Effector memory CD4-positive, alpha-beta T cell (primary cell): Measurements from ENCODE around the gene SLC17A4.
"Not testable (repeated sequence)": the region's sequence is repeated elsewhere in the genome, so short reads cannot be mapped to it uniquely, and the experiment has no call there.

Experiments
- DNase-seq, 3 donors: peaks; one replicate each; pipeline ENCODE4 v3.0.0-alpha.2; 2020
- H3K27ac ChIP-seq: 2 replicates; pipeline ENCODE4 v1.7.0; 2013; ENCODE audit warnings: mild to moderate bottlenecking, low read length, moderate library complexity; ENCODE audit not compliant: insufficient read depth, poor library complexity, severe bottlenecking
- H3K27me3 ChIP-seq: replicated peaks from 2 replicates; pipeline ENCODE4 v1.7.0; 2013; ENCODE audit warnings: mild to moderate bottlenecking, low read length; ENCODE audit not compliant: insufficient read depth, control insufficient read depth, poor library complexity, severe bottlenecking
- H3K36me3 ChIP-seq: 2 replicates; pipeline ENCODE4 v1.7.0; 2013; ENCODE audit warnings: mild to moderate bottlenecking, low read length, moderate library complexity; ENCODE audit not compliant: control insufficient read depth, insufficient read depth
- H3K4me1 ChIP-seq: 2 replicates; pipeline ENCODE4 v1.7.0; 2013; ENCODE audit warnings: low read length, mild to moderate bottlenecking; ENCODE audit not compliant: control insufficient read depth, insufficient read depth, poor library complexity, severe bottlenecking
- H3K4me3 ChIP-seq: 2 replicates; pipeline ENCODE4 v1.7.0; 2013; ENCODE audit warnings: low read length, low read depth, mild to moderate bottlenecking; ENCODE audit not compliant: insufficient read depth, poor library complexity, severe bottlenecking
- H3K9me3 ChIP-seq: 2 replicates; pipeline ENCODE4 v1.7.0; 2013; ENCODE audit warnings: mild to moderate bottlenecking, low read length, moderate library complexity; ENCODE audit not compliant: control insufficient read depth

The SLC17A4 gene

DNA sequence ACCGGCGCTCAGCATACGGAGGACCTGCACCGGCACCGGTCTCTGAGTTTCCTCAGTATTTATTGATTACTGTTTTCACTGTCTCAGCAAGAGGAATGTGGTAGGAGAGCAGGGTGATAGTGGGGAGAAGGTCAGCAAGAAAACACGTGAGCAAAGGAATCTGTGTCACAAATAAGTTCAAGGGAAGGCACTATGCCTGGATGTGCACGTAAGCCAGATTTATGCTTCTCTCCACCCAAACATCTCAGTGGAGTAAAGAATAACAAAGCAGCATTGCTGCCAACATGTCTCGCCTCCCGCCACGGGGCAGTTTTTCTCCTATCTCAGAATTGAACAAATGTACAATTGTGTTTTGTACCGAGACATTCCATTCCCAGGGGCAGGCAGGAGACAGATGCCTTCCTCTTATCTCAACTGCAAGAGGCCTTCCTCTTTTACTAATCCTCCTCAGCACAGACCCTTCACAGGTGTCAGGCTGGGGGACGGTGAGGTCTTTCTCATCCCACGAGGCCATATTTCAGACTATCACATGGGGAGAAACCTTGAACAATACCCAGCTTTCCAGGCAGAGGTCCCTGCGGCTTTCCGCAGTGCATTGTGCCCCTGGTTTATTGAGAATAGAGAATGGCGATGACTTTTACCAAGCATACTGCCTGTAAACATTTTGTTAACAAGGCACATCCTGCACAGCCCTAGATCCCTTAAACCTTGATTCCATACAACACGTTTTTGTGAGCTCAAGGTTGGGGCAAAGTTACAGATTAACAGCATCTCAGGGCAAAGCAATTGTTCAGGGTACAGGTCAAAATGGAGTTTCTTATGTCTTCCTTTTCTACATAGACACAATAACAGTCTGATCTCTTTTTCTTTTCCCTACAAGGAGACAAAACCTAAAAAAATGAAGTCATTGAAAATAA is 5.7 kb upstream of the SLC17A4 start:
- DNase-seq, result not testable (repeated sequence)

DNA sequence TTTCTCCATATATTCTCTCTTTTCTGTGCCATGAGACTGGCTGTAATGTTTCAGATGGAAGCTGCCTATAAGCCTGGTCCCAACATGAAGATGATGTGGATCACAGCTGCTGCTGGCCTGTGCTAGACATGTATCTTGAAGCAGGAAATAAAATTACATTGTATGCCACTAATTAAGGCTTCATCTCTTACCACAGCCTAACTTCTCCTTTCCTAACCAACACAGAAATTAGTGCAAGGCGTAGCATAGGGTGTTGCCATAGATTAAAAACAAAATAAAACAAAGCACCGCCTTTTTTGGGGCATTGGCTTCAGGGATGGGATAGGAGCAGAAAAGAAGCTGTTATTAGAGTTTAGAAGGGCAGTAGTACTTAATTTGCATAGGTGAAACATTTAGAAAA is 4.7 kb upstream of the SLC17A4 start:
- Histone ChIP-seq H3K27ac (no peak overlapping the region), H3K36me3 (no peaks in the 10 kb centered on the region), H3K27me3 (no peaks in the 10 kb centered on the region), H3K9me3 (no peaks in the 10 kb centered on the region), H3K4me1 (no peaks in the 10 kb centered on the region), H3K4me3 (no peak overlapping the region)
- no peak for DNase-seq

More for the DNA sequence above, 5.7 kb upstream of the SLC17A4 start:
- not testable (repeated sequence) for H3K27me3 ChIP-seq, H3K4me1 ChIP-seq, H3K9me3 ChIP-seq, H3K4me3 ChIP-seq, H3K36me3 ChIP-seq, H3K27ac ChIP-seq

DNA sequence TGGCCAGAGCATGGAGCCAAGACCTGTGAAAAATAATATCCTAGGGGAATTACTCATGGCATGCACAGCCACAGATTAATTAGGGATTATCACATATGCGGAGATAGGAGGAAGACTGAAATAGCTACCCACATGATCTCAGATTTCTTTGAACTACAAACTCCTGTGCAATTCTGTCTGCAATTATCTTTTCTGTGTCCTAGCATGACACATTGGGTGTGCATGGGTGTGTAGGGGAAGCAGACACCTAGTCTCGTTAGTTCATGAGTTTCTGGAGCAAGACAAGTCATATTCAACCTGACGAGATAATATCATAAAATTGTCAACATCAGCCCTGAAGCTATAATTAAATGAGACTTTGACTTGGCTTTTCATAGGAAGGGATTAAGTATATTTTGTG is 3.6 kb upstream of the SLC17A4 start:
- no peak for DNase-seq
- Histone ChIP-seq H3K36me3 (no peaks in the 10 kb centered on the region), H3K4me1 (no peaks in the 10 kb centered on the region), H3K27me3 (no peaks in the 10 kb centered on the region), H3K27ac (no peak overlapping the region), H3K9me3 (no peaks in the 10 kb centered on the region), H3K4me3 (no peak overlapping the region)

DNA sequence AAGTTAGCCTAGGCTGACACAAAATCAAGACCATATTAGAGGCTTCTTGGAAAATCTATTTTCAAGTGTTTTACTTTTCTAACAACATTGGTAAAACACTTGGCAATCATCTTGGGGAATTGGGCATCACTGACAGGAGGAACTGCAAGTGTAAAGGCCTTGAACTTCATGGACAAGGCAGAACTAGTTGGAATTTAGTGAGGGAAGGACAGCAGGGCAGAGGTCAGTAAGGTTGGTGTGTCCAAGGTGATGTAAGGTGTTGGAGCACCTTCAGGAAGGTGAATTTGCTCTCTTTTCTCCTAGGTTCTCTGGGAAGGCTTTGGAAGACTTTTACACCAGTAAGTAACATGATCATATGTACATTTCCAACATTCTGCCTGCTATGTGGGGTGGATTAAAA is 1.5 kb upstream of the SLC17A4 start:
- no peaks in the 10 kb centered on the region for H3K4me1 ChIP-seq
- no peak overlapping the region for H3K4me3 ChIP-seq
- no peaks in the 10 kb centered on the region for H3K9me3 ChIP-seq
- H3K27ac ChIP-seq, result no peak overlapping the region
- H3K36me3 ChIP-seq, result no peaks in the 10 kb centered on the region
- DNase-seq, result no peak
- peaks cover 3% of the 10 kb centered on the region for H3K27me3 ChIP-seq

DNA sequence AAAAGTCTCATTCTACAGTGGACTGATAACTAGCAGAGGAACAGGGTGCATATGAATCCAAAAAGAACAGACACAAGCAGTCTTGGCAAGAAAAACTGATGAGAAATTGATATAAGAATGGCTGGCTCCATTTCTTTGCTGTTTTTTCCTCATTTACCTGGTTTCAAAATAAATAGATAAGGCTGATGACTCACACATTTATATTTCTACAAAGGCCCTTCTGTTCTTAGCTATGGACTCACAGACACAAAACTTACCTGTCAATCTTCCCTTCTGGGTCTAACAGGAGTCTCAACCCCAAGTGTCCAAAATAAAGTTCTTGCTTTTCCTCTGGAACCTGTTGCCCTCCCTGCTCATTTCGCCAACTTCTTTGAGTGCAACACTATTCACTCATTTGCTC is 941 bp downstream of the SLC17A4 start:
- Histone ChIP-seq H3K27me3 (peaks cover 5% of the 10 kb centered on the region), H3K9me3 (no peaks in the 10 kb centered on the region), H3K4me3 (no peak overlapping the region), H3K36me3 (no peaks in the 10 kb centered on the region), H3K4me1 (no peaks in the 10 kb centered on the region), H3K27ac (no peak overlapping the region)
- no peak for DNase-seq

DNA sequence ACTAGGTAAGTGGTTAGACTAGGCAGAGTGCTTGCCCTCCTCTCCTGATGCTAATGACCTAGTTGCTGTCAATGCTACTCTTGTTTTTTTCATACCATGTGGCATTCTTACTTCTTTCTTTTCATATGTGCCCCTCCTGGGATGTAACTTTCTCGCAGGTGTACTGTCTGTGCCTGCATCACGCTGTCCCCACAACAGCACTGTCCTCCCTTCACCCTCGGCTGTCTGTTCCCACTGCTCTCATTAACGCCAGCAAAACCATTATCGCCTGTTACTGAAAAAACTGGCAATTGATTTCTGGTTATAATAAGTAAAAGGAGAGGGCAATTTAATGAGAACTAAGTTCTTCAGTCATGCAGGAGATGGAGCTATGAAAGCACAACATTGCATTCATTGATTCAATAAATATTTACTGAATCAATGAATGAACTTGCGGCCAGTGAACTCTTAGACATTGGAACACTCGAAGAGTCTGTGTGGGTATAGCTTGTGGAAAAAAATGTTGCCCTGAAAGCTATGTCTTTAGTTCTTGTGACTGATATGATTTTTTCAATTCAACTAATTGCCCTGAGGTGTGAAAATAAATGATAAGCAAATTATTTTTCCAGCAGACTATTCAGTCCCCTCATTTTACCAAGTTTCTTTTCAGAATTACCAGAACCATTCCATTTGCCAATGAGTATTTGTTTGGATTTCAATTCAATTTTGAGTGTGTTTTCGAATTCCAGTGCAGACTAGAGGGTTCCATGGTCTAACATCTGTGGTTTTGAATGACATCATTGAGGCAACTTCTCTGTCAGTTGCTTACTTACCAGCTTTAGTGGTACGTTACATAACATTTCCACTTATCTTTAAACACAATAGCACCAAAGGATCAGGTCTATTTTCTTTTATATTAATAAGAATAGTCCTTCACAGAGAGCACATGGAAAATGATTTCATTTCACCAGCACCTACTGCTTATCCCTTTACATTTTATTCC is 2.1 kb downstream of the SLC17A4 start:
- Histone ChIP-seq H3K27ac (no peak overlapping the region), H3K36me3 (no peaks in the 10 kb centered on the region), H3K27me3 (peaks cover 5% of the 10 kb centered on the region), H3K4me3 (no peak overlapping the region), H3K4me1 (no peaks in the 10 kb centered on the region), H3K9me3 (no peaks in the 10 kb centered on the region)
- DNase-seq, result no peak

DNA sequence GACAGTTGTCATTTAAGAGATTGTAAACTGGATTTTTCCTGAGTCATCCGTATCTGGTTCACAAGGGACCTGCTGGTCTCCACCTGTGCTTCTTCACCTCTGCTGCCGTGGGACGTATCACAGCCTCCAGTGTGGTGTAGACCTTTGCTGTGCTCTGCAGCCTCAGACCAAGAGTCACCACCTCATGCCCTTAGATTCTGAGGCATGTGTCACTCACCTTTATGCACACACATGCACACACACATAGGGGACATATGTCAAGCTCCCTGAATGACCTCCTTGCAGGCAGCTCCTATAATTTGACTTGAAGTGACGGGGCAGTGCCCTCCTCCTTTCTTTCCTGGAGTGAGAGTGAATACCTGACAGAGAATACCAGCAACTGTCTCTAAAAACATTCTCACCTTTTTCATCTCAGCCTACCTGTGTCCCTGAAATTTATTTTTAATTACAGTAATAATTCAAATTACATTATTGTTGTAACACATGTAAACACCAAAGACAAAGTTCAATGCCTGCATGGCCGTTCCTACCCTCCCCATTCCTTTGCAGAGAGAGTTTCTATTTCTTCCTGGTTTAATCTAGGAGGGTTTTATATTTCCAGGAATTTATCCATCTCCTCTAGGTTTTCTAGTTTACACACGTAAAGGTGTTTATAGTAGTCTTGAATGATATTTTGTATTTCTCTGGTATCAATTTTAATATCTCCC is 3.5 kb downstream of the SLC17A4 start:
- no peaks in the 10 kb centered on the region for H3K9me3 ChIP-seq
- H3K4me1 ChIP-seq, result no peaks in the 10 kb centered on the region
- DNase-seq, result no peak
- no peak overlapping the region for H3K27ac ChIP-seq
- H3K4me3 ChIP-seq, result no peak overlapping the region
- H3K27me3 ChIP-seq, result peaks cover 5% of the 10 kb centered on the region
- no peaks in the 10 kb centered on the region for H3K36me3 ChIP-seq

DNA sequence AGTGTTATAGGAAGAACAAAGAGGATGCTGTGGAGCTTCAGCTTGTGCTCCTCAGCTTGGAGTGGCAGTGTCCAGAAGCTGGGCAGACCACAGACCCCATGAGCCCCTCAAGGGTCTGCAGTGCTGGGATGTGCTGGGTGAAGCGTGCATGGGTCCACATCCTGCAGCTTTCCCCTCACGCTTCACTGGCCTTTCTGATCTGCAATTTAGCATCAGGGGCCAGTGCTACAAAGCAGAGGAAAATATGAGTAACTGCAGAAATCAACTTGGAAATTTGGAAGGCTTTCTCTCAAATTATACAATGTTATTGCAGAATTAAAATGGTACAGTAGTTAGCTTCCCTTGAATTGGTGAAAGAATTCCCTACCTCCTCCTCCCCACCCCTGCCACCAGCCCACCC is 10.1 kb downstream of the SLC17A4 start:
- Histone ChIP-seq H3K27ac (no peak overlapping the region), H3K9me3 (no peaks in the 10 kb centered on the region), H3K27me3 (peaks cover 7% of the 10 kb centered on the region), H3K4me3 (no peak overlapping the region), H3K36me3 (no peaks in the 10 kb centered on the region), H3K4me1 (no peaks in the 10 kb centered on the region)
- DNase-seq, result no peak

DNA sequence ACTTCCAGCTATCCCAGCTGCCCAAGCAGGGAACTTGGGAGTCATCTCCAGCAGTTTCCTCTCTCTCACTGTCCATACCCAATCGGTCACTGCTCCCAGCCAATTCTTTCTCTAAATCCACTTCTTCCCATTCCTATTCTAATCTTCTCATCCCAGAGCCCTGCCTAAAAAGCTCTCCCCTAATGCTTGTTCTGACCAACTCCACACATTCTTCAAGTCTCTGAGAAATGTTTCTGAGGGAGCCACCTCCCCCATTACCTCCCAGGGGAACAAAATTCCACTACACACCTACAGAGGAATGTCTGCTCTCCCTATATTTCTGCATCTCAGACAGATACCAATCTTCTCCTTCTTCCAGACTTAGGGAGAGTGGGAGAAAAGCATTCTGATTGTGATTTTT is 14.0 kb downstream of the SLC17A4 start:
- Histone ChIP-seq H3K27ac (no peak overlapping the region), H3K4me3 (no peak overlapping the region), H3K9me3 (no peaks in the 10 kb centered on the region), H3K27me3 (peaks cover 7% of the 10 kb centered on the region), H3K36me3 (no peaks in the 10 kb centered on the region), H3K4me1 (no peaks in the 10 kb centered on the region)
- no peak for DNase-seq
